ENCODE results near the gene LMBRD1. TPM values are rescaled to one million over a fixed set of nuclear protein-coding genes. Genes with fewer than 3 reads are reported as not detected.

The LMBRD1 gene
- total RNA-seq (2014; rRNA removed; shearing (Covaris generic)) (30.5 and 36.7 TPM in 2 replicates), polyA plus RNA-seq (2016; fragmentation: Nextera tagmentation; extraction: Ambion mirVana) (41.6 and 42.0 TPM in 2 replicates)

DNA sequence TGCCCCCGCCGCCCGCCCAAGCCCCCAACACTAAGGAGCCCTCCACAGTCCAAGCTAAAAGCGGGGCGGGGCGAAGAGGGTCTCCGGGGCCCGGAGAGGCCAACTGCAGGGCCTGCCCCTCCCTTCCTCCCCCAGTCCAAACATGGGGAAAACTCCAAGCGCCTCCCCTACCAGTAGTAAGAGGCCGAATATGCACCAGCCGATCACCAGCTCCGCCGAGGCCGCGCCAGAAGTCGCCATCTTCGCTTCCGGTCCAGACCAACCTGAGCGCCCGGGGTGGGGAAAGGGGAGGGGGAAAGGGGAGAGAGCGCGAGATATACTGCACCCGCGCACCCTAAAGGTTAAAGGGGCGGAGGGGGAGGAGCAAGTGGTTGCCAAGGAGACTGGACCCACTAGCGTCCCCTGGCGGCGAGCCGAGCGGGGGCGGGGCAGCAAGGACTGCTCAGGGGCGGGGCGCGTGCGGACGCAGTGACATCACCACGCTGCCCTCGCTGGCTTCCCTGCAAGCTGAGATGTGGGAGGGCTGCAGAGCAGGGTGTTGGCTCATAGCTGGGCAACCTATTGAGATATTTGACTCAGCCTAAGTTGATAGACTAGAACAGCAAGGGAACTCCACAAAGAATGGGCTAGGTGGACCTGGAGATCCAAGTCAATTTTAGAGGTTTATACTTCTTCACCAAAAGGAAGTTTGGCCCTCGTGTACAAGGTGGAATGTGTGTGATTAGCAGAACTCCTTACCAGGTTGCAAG lies at the start of gene LMBRD1:
LMBRD1 (minus strand) TSS at position 369 of the 749 bp plus-strand sequence; CDS start at position 240, 129 bp downstream.
- Histone ChIP-seq H3F3A (ENCODE audit: insufficient read depth) (no peaks in the 10 kb centered on the region), H3K9ac (peak within 1 kb of the TSS; percentile 92), H3K27ac (peak within 1 kb of the TSS; percentile 63), H3K36me3 (ENCODE audit: low read depth) (no peaks in the 10 kb centered on the region), H3K9me2 (ENCODE audit: insufficient read depth) (no peaks in the 10 kb centered on the region), H3K79me2 (ENCODE audit: insufficient read depth) (peaks cover 44% of the 10 kb centered on the region), H3K27me3 (replicated peaks; ENCODE audit: insufficient read depth) (no peaks in the 10 kb centered on the region), H3K4me1 (ENCODE audit: insufficient read depth) (peaks cover 4% of the 10 kb centered on the region), H3K9me3 (ENCODE audit: low read depth) (no peaks in the 10 kb centered on the region), H3K4me3 (peak within 1 kb of the TSS; percentile 86), H2AFZ (peak within 1 kb of the TSS; percentile 91), H4K20me1 (ENCODE audit: insufficient read depth) (no peaks in the 10 kb centered on the region), H3K4me2 (ENCODE audit: unreplicated experiment) (peak within 1 kb of the TSS; percentile 96)
- TF ChIP-seq EZH2 (IDR thresholded peaks at IDR 0.05; ENCODE audit: insufficient read depth, poor library complexity, severe bottlenecking) (no peak), EZH2phosphoT487 (IDR thresholded peaks at IDR 0.05; ENCODE audit: insufficient read depth, low read depth) (no peak)
- in situ Hi-C loops (cut with MboI), result no loop called here
- peak; percentile 98 for DNase-seq
- WGBS, 2 experiments (ENCODE audit: low coverage in 1 of 2, low lambda C conversion rate in 2 of 2, missing lambda C conversion rate in 2 of 2), result 1 to 3% methylated on average over 31 to 38 of the region's 39 CpGs

DNA sequence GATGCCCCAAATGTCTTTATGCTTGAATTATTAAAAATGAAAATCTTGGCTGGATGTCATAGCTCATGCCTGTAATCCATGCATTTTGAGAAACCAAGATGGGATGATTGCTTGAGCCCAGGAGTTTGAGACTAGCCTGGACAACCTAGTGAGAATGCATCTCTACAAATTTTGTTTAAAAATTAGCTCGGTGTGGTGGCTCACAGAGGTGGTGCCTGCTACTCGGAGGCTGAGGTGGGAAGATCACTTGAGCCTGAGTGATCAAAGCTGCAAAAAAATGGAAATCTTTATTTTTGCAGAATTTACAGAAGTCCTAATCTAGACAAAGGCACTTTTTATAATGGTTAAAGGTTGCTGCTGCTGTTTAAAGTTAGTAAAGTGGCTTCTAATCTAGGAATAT lies 49.5 kb upstream of the LMBRD1 start:
- in situ Hi-C loops (cut with MboI), result no loop called here
- no peaks in the 10 kb centered on the region for H3K9me2 ChIP-seq (ENCODE audit: insufficient read depth)
- no peak overlapping the region for H3K4me3 ChIP-seq
- H3K4me1 ChIP-seq (ENCODE audit: insufficient read depth), result no peaks in the 10 kb centered on the region
- H3K36me3 ChIP-seq (ENCODE audit: low read depth), result no peaks in the 10 kb centered on the region
- no peak for DNase-seq
- no peak overlapping the region for H3K27ac ChIP-seq
- no peak overlapping the region for H2AFZ ChIP-seq
- 14 to 21% methylated on average over 2 of the region's 2 CpGs for WGBS, 2 experiments (ENCODE audit: low coverage in 1 of 2, low lambda C conversion rate in 2 of 2, missing lambda C conversion rate in 2 of 2)
- no peaks in the 10 kb centered on the region for H3K79me2 ChIP-seq (ENCODE audit: insufficient read depth)
- H3K27me3 ChIP-seq (replicated peaks; ENCODE audit: insufficient read depth), result peaks cover 6% of the 10 kb centered on the region; the same call in 1 of the 2 replicates
- no peak overlapping the region for H3K4me2 ChIP-seq (ENCODE audit: unreplicated experiment)
- TF ChIP-seq EZH2 (IDR thresholded peaks at IDR 0.05; ENCODE audit: insufficient read depth, poor library complexity, severe bottlenecking) (no peak), EZH2phosphoT487 (IDR thresholded peaks at IDR 0.05; ENCODE audit: insufficient read depth, low read depth) (no peak)
- no peaks in the 10 kb centered on the region for H3K9me3 ChIP-seq (ENCODE audit: low read depth)
- no peak overlapping the region for H3K9ac ChIP-seq
- H3F3A ChIP-seq (ENCODE audit: insufficient read depth), result no peaks in the 10 kb centered on the region
- no peaks in the 10 kb centered on the region for H4K20me1 ChIP-seq (ENCODE audit: insufficient read depth)

DNA sequence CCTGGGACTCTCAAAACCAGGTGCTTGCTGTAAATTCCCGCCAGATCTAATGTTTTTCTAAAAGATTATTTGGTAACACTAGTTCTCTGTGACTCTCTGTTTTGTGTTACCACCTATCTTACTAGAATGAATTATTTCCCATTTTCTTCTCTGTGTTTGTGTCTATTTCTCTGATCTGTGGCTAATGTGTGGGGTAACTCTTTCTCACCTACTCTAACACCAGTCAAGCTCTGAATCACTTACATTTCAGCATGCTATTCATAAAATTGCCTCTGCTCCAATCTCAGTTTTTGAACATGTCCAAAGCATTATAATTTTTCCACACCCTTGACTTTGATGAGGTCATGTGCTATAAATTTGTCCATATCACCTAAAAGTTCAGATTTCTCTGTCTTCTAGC lies 46.4 kb upstream of the LMBRD1 start:
- TF ChIP-seq EZH2phosphoT487 (IDR thresholded peaks at IDR 0.05; ENCODE audit: insufficient read depth, low read depth) (no peak), EZH2 (IDR thresholded peaks at IDR 0.05; ENCODE audit: insufficient read depth, poor library complexity, severe bottlenecking) (no peak)

DNA sequence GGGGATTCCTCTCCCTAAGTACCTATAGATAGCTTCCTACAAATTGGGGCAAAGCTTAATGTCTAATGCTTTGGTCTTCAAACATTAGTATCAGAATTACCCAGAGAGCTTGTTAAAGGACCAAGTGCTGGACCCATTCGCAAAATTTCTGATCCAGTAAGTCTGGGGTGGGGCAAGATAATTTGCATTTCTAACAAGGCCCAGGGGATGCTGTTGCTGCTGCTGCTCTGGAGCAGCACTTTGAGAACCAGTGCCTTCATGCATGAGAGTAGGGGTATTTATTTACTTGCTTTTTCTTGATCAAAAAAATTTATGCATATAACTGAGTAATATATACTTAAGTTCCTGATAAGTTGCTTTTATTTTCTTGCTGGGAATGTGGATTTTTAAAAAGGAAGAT lies 45.1 kb upstream of the LMBRD1 start:
- H3K27ac ChIP-seq, result no peak overlapping the region
- H3K4me2 ChIP-seq (ENCODE audit: unreplicated experiment), result no peak overlapping the region
- no peaks in the 10 kb centered on the region for H4K20me1 ChIP-seq (ENCODE audit: insufficient read depth)
- H3K79me2 ChIP-seq (ENCODE audit: insufficient read depth), result no peaks in the 10 kb centered on the region
- 0 to 4% methylated on average over 1 of the region's 1 CpG for WGBS, 2 experiments (ENCODE audit: low coverage in 1 of 2, low lambda C conversion rate in 2 of 2, missing lambda C conversion rate in 2 of 2)
- no peak overlapping the region for H3K4me3 ChIP-seq
- no peak overlapping the region for H3K9ac ChIP-seq
- peaks cover 6% of the 10 kb centered on the region; the same call in 1 of the 2 replicates for H3K27me3 ChIP-seq (replicated peaks; ENCODE audit: insufficient read depth)
- no peaks in the 10 kb centered on the region for H3F3A ChIP-seq (ENCODE audit: insufficient read depth)
- no peak for DNase-seq
- TF ChIP-seq EZH2 (IDR thresholded peaks at IDR 0.05; ENCODE audit: insufficient read depth, poor library complexity, severe bottlenecking), result no peak
- no peak for TF ChIP-seq EZH2phosphoT487 (IDR thresholded peaks at IDR 0.05; ENCODE audit: insufficient read depth, low read depth)
- H3K9me3 ChIP-seq (ENCODE audit: low read depth), result no peaks in the 10 kb centered on the region
- no peaks in the 10 kb centered on the region for H3K9me2 ChIP-seq (ENCODE audit: insufficient read depth)
- no peaks in the 10 kb centered on the region for H3K36me3 ChIP-seq (ENCODE audit: low read depth)
- in situ Hi-C loops (cut with MboI), result no loop called here
- no peaks in the 10 kb centered on the region for H3K4me1 ChIP-seq (ENCODE audit: insufficient read depth)
- no peak overlapping the region for H2AFZ ChIP-seq

More for the DNA sequence above, 46.4 kb upstream of the LMBRD1 start:
- Histone ChIP-seq H3F3A (ENCODE audit: insufficient read depth) (no peaks in the 10 kb centered on the region), H3K36me3 (ENCODE audit: low read depth) (no peaks in the 10 kb centered on the region), H3K9me3 (ENCODE audit: low read depth) (no peaks in the 10 kb centered on the region), H3K4me3 (no peak overlapping the region), H3K9ac (no peak overlapping the region), H3K27me3 (replicated peaks; ENCODE audit: insufficient read depth) (peaks cover 6% of the 10 kb centered on the region; the same call in 1 of the 2 replicates), H3K79me2 (ENCODE audit: insufficient read depth) (no peaks in the 10 kb centered on the region), H3K27ac (no peak overlapping the region), H3K9me2 (ENCODE audit: insufficient read depth) (no peaks in the 10 kb centered on the region), H3K4me1 (ENCODE audit: insufficient read depth) (no peaks in the 10 kb centered on the region), H3K4me2 (ENCODE audit: unreplicated experiment) (no peak overlapping the region), H2AFZ (no peak overlapping the region), H4K20me1 (ENCODE audit: insufficient read depth) (no peaks in the 10 kb centered on the region)
- in situ Hi-C loops (cut with MboI), result no loop called here
- WGBS, 2 experiments (ENCODE audit: low coverage in 1 of 2, low lambda C conversion rate in 2 of 2, missing lambda C conversion rate in 2 of 2), result 17 to 20% methylated on average over 1 of the region's 1 CpG
- no peak for DNase-seq
